ENCODE data around the gene WDR88. TPM values are rescaled to one million over a fixed set of nuclear protein-coding genes. Genes with fewer than 3 reads are reported as not detected.

The WDR88 gene
- total RNA-seq, 1 experiment from 2014 or later: 0.28 TPM

DNA sequence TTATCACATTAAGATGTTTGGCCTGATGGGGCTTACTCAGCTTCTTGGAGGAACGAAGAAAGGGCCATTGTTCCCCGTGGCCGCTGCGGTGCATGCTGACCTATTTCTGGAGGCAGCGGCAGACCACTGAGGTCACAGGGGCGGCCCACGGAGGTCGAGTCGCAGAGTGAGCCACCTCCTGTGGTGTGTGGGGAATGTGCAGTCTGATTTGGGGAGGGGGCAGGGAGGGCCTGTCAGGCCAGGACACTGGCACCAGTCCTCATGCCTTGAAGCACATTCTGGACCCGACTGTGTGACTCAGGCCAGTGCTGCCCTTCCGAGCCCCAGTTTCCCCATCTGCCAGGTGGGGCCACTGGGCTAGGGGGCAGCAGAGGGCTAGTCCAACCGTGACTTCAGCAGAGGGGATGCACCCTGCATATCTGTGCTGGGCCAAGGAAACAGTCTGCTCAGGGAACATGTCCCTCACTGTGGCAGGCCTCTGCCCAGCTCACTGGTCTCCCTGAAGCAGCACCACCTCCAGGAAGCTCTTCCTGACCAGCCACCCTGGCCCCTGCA lies 87.4 kb downstream of the WDR88 start:
- DNase-seq (ENCODE audit: low spot score) (peak; percentile 59), ATAC-seq (peak; percentile 65)
- Mint-ChIP-seq H3K4me1 (0 out of 2 replicates have a peak, but pooled peaks cover 6% of the 10 kb centered on the region), H3K9me3 (no peaks in the 10 kb centered on the region), H3K36me3 (no peaks in the 10 kb centered on the region), H3K27me3 (ENCODE audit: low read depth) (peaks cover 14% of the 10 kb centered on the region), H3K4me3 (no peak overlapping the region), H3K27ac (no peak overlapping the region)
- CTCF ChIA-PET: interaction anchor here (1.5 kb wide), 1 partner anchor 35 kb away, joined by 3 read pairs; no protein-coding TSS in a partner anchor
- POLR2A ChIA-PET: interaction anchor here (0.5 kb wide), 1 partner anchor 47 kb away, joined by 4 read pairs; no protein-coding TSS in a partner anchor
- TF ChIP-seq, protein P1, sequence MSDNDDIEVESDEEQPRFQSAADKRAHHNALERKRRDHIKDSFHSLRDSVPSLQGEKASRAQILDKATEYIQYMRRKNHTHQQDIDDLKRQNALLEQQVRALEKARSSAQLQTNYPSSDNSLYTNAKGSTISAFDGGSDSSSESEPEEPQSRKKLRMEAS (CRISPR knock-in tag; IDR thresholded peaks at IDR 0.05): no peak
- TF ChIP-seq, protein P2, sequence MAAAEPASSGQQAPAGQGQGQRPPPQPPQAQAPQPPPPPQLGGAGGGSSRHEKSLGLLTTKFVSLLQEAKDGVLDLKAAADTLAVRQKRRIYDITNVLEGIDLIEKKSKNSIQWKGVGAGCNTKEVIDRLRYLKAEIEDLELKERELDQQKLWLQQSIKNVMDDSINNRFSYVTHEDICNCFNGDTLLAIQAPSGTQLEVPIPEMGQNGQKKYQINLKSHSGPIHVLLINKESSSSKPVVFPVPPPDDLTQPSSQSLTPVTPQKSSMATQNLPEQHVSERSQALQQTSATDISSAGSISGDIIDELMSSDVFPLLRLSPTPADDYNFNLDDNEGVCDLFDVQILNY (CRISPR knock-in tag; IDR thresholded peaks at IDR 0.05): no peak
- TF ChIP-seq RELA (CRISPR knock-in tag; IDR thresholded peaks at IDR 0.05; ENCODE audit: borderline replicate concordance): no peak
- TF ChIP-seq NR3C1 (CRISPR knock-in tag; conservative IDR thresholded peaks at IDR 0.05; ENCODE audit: low read depth): no peak
- no peak for TF ChIP-seq KAT7 (CRISPR knock-in tag; IDR thresholded peaks at IDR 0.05; ENCODE audit: borderline replicate concordance)
- TF ChIP-seq ZNF671 (CRISPR knock-in tag; IDR thresholded peaks at IDR 0.05): no peak
- TF ChIP-seq, protein P3, sequence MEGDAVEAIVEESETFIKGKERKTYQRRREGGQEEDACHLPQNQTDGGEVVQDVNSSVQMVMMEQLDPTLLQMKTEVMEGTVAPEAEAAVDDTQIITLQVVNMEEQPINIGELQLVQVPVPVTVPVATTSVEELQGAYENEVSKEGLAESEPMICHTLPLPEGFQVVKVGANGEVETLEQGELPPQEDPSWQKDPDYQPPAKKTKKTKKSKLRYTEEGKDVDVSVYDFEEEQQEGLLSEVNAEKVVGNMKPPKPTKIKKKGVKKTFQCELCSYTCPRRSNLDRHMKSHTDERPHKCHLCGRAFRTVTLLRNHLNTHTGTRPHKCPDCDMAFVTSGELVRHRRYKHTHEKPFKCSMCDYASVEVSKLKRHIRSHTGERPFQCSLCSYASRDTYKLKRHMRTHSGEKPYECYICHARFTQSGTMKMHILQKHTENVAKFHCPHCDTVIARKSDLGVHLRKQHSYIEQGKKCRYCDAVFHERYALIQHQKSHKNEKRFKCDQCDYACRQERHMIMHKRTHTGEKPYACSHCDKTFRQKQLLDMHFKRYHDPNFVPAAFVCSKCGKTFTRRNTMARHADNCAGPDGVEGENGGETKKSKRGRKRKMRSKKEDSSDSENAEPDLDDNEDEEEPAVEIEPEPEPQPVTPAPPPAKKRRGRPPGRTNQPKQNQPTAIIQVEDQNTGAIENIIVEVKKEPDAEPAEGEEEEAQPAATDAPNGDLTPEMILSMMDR (IDR thresholded peaks at IDR 0.05): peak; percentile 15; the same call in 1 of the 2 replicates
- TF ChIP-seq SMAD4 (CRISPR knock-in tag; IDR thresholded peaks at IDR 0.05): no peak

DNA sequence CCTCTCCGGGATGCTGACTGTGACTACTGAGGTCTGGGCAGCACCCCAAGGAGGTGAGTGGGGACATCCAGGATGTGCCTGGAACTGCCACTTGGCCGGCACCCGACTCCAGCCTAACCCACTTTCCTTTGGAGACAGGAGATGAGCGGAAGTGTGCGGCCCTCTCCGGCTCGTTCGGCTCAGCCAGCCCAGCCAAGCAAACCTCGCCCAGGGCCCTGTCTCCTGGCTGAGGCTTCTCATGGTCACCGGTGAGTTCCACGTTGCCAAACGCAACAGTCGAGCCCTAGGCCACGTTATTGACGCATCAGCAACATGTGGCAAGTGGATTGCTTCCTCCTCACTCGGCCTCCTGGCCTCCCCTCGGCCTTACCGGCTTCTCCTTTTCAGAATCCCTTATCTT lies 88.2 kb downstream of the WDR88 start:
- peaks cover 22% of the 10 kb centered on the region for H3K27me3 Mint-ChIP-seq (ENCODE audit: low read depth)
- ATAC-seq (no peak), DNase-seq (ENCODE audit: low spot score) (no peak)
- CTCF ChIA-PET: interaction anchor here (1.5 kb wide), 1 partner anchor 36 kb away, joined by 3 read pairs; no protein-coding TSS in a partner anchor
- TF ChIP-seq, protein P4, sequence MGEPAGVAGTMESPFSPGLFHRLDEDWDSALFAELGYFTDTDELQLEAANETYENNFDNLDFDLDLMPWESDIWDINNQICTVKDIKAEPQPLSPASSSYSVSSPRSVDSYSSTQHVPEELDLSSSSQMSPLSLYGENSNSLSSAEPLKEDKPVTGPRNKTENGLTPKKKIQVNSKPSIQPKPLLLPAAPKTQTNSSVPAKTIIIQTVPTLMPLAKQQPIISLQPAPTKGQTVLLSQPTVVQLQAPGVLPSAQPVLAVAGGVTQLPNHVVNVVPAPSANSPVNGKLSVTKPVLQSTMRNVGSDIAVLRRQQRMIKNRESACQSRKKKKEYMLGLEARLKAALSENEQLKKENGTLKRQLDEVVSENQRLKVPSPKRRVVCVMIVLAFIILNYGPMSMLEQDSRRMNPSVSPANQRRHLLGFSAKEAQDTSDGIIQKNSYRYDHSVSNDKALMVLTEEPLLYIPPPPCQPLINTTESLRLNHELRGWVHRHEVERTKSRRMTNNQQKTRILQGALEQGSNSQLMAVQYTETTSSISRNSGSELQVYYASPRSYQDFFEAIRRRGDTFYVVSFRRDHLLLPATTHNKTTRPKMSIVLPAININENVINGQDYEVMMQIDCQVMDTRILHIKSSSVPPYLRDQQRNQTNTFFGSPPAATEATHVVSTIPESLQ (CRISPR knock-in tag; IDR thresholded peaks at IDR 0.05): no peak
- TF ChIP-seq ZNF263 (CRISPR knock-in tag; IDR thresholded peaks at IDR 0.05; ENCODE audit: low read depth) (no peak), ZNF416 (CRISPR knock-in tag; IDR thresholded peaks at IDR 0.05) (no peak), ZNF138 (CRISPR knock-in tag; conservative IDR thresholded peaks at IDR 0.05) (no peak), GTF2I (CRISPR knock-in tag; conservative IDR thresholded peaks at IDR 0.05) (no peak)
- no peaks in the 10 kb centered on the region for H3K9me3 Mint-ChIP-seq
- H3K36me3 Mint-ChIP-seq: no peaks in the 10 kb centered on the region
- H3K4me3 Mint-ChIP-seq: no peak overlapping the region
- POLR2A ChIA-PET: interaction anchor here (0.5 kb wide), 1 partner anchor 47 kb away, joined by 4 read pairs; no protein-coding TSS in a partner anchor
- H3K4me1 Mint-ChIP-seq: peaks cover 9% of the 10 kb centered on the region; the same call in 1 of the 2 replicates
- no peak overlapping the region for H3K27ac Mint-ChIP-seq

DNA sequence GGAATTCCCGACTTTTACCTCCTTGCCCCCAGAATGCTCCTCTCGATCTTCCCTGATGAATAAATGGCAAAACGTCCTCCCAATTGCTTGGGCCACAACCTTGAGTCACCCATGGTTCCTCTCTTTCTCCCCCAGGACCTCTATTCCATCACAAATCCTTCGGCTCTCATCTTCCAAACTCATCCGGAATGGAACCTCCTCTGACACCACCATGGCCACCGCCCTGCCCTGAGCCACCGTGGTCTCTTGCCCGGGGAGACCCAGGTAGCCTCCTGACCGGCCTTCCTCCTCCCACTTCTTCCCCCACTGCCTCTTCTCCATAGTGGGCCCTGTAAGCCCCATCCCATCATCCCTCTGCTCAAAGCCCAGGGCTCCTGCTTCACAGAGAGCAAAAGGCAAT lies 88.8 kb downstream of the WDR88 start:
- TF ChIP-seq, protein P5, sequence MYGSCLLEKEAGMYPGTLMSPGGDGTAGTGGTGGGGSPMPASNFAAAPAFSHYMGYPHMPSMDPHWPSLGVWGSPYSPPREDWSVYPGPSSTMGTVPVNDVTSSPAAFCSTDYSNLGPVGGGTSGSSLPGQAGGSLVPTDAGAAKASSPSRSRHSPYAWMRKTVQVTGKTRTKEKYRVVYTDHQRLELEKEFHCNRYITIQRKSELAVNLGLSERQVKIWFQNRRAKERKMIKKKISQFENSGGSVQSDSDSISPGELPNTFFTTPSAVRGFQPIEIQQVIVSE (CRISPR knock-in tag; IDR thresholded peaks at IDR 0.05; ENCODE audit: borderline replicate concordance): no peak
- TF ChIP-seq ZNF416 (CRISPR knock-in tag; IDR thresholded peaks at IDR 0.05): no peak
- TF ChIP-seq, protein P6, sequence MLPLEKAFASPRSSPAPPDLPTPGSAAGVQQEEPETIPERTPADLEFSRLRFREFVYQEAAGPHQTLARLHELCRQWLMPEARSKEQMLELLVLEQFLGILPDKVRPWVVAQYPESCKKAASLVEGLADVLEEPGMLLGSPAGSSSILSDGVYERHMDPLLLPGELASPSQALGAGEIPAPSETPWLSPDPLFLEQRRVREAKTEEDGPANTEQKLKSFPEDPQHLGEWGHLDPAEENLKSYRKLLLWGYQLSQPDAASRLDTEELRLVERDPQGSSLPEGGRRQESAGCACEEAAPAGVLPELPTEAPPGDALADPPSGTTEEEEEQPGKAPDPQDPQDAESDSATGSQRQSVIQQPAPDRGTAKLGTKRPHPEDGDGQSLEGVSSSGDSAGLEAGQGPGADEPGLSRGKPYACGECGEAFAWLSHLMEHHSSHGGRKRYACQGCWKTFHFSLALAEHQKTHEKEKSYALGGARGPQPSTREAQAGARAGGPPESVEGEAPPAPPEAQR (CRISPR knock-in tag; IDR thresholded peaks at IDR 0.05): no peak
- TF ChIP-seq NR2C2 (CRISPR knock-in tag; IDR thresholded peaks at IDR 0.05): no peak
- TF ChIP-seq, protein P7, sequence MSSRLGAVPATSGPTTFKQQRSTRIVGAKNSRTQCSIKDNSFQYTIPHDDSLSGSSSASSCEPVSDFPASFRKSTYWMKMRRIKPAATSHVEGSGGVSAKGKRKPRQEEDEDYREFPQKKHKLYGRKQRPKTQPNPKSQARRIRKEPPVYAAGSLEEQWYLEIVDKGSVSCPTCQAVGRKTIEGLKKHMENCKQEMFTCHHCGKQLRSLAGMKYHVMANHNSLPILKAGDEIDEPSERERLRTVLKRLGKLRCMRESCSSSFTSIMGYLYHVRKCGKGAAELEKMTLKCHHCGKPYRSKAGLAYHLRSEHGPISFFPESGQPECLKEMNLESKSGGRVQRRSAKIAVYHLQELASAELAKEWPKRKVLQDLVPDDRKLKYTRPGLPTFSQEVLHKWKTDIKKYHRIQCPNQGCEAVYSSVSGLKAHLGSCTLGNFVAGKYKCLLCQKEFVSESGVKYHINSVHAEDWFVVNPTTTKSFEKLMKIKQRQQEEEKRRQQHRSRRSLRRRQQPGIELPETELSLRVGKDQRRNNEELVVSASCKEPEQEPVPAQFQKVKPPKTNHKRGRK (CRISPR knock-in tag; IDR thresholded peaks at IDR 0.05; ENCODE audit: borderline replicate concordance): no peak
- Mint-ChIP-seq H3K27me3 (ENCODE audit: low read depth) (peaks cover 24% of the 10 kb centered on the region), H3K4me1 (peaks cover 9% of the 10 kb centered on the region; the same call in 1 of the 2 replicates), H3K36me3 (no peaks in the 10 kb centered on the region), H3K4me3 (no peak overlapping the region), H3K9me3 (no peaks in the 10 kb centered on the region), H3K27ac (no peak overlapping the region)
- ATAC-seq: no peak
- CTCF ChIA-PET: interaction anchor here (0.7 to 1.8 kb wide), 3 partner anchors 15 to 37 kb away, joined by 3 to 6 read pairs (median 5); no protein-coding TSS in a partner anchor
- POLR2A ChIA-PET: no interaction called here
- DNase-seq (ENCODE audit: low spot score): no peak

All from WTC11 (cell line).